ENCODE measurements around the gene SV2C. TPM values are rescaled to one million over a fixed set of nuclear protein-coding genes. Genes with fewer than 3 reads are reported as not detected.
A peak's percentile ranks its signal among the peaks of the same experiment; 100 is the strongest.

Gene SV2C
- total and polyA plus RNA-seq, 4 donors, result 0.01 to 0.40 (median 0.37) TPM; not detected in 1

- Histone ChIP-seq H3K4me1 (ENCODE audit: control insufficient read depth in 5 of 5, insufficient read depth in 5 of 5, low read length in 5 of 5) (peaks cover 0 to 2% (median 0%) of the 10 kb centered on the region in 5 donors), H3K9ac (ENCODE audit: insufficient read depth in 1 of 2, low read length in 2 of 2) (no peak overlapping the region), H3K36me3 (ENCODE audit: control insufficient read depth in 4 of 4, insufficient read depth in 4 of 4, low read length in 4 of 4) (no peaks in the 10 kb centered on the region), H3K4me3 (no peak overlapping the region), H3K27ac (ENCODE audit: low read depth in 1 of 2, low read length in 1 of 2) (no peak overlapping the region), H3K27me3 (ENCODE audit: control insufficient read depth in 3 of 3, insufficient read depth in 3 of 3, low read length in 2 of 3) (no peaks in the 10 kb centered on the region), H3K9me3 (ENCODE audit: control insufficient read depth in 4 of 4, insufficient read depth in 3 of 4, low read length in 3 of 4) (no peaks in the 10 kb centered on the region)
- ATAC-seq (ENCODE audit: insufficient read depth, low FRiP score) (no peak), DNase-seq (no peak)
- no peak for TF ChIP-seq CTCF (IDR thresholded peaks at IDR 0.05; ENCODE audit: control extremely low read depth, extremely low read depth)
Measured at GRCh38 chr5:76177978-76178377, 94.8 kb downstream of the SV2C start.

GRCh38 chr5:76178913-76179312, 95.7 kb downstream of the SV2C start:
- TF ChIP-seq CTCF (IDR thresholded peaks at IDR 0.05; ENCODE audit: control extremely low read depth, extremely low read depth), result no peak
- DNase-seq (no peak), ATAC-seq (ENCODE audit: insufficient read depth, low FRiP score) (no peak)
- Histone ChIP-seq H3K4me1 (ENCODE audit: control insufficient read depth in 5 of 5, insufficient read depth in 5 of 5, low read length in 5 of 5) (peaks cover 0 to 2% (median 0%) of the 10 kb centered on the region in 5 donors), H3K27me3 (ENCODE audit: control insufficient read depth in 3 of 3, insufficient read depth in 3 of 3, low read length in 2 of 3) (no peaks in the 10 kb centered on the region), H3K27ac (ENCODE audit: low read depth in 1 of 2, low read length in 1 of 2) (no peak overlapping the region), H3K36me3 (ENCODE audit: control insufficient read depth in 4 of 4, insufficient read depth in 4 of 4, low read length in 4 of 4) (no peaks in the 10 kb centered on the region), H3K9me3 (ENCODE audit: control insufficient read depth in 4 of 4, insufficient read depth in 3 of 4, low read length in 3 of 4) (no peaks in the 10 kb centered on the region), H3K4me3 (no peak overlapping the region), H3K9ac (ENCODE audit: insufficient read depth in 1 of 2, low read length in 2 of 2) (no peak overlapping the region)
- 80 to 89% methylated on average over 5 of the region's 5 CpGs for WGBS, 2 donors

- peak overlapping the region in 1 of 2 donors; percentile 20 for H3K27ac ChIP-seq (ENCODE audit: low read depth in 1 of 2, low read length in 1 of 2)
- H3K9ac ChIP-seq (ENCODE audit: insufficient read depth in 1 of 2, low read length in 2 of 2), result no peak overlapping the region
- H3K27me3 ChIP-seq (ENCODE audit: control insufficient read depth in 3 of 3, insufficient read depth in 3 of 3, low read length in 2 of 3), result no peaks in the 10 kb centered on the region
- H3K9me3 ChIP-seq (ENCODE audit: control insufficient read depth in 4 of 4, insufficient read depth in 3 of 4, low read length in 3 of 4), result no peaks in the 10 kb centered on the region
- no peak for TF ChIP-seq CTCF (IDR thresholded peaks at IDR 0.05; ENCODE audit: control extremely low read depth, extremely low read depth)
- H3K36me3 ChIP-seq (ENCODE audit: control insufficient read depth in 4 of 4, insufficient read depth in 4 of 4, low read length in 4 of 4), result no peaks in the 10 kb centered on the region
- ATAC-seq (ENCODE audit: insufficient read depth, low FRiP score) (peak; percentile 19), DNase-seq (no peak)
- H3K4me3 ChIP-seq, result no peak overlapping the region
- WGBS, 2 donors, result 37 to 63% methylated on average over 8 of the region's 8 CpGs
- H3K4me1 ChIP-seq (ENCODE audit: control insufficient read depth in 5 of 5, insufficient read depth in 5 of 5, low read length in 5 of 5), result peaks cover 0 to 2% (median 0%) of the 10 kb centered on the region in 5 donors
Measured at GRCh38 chr5:76180814-76181805, 97.9 kb downstream of the SV2C start.
